GM12892 (cell line): ENCODE measurements around the gene RNF141.

Source experiments
- DNase-seq: peaks from one replicate; pipeline ENCODE4 v3.0.0; 2011; ENCODE audit not compliant: insufficient read length
- FAIRE-seq: peaks from 2 replicates; lab custom pipeline; 2011; peaks lifted over from hg19 to GRCh38; lab: Jason Lieb, UNC
- POLR2A ChIP-seq: IDR thresholded peaks from 2 replicates; pipeline ENCODE4 v1.6.1; 2011; ENCODE audit warnings: low read depth, low read length, control low read depth
- POLR2AphosphoS5 ChIP-seq: IDR thresholded peaks from 2 replicates; pipeline ENCODE4 v1.6.1; 2011; ENCODE audit warnings: low read depth, low read length, control low read depth
- TAF1 ChIP-seq: IDR thresholded peaks from 2 replicates; pipeline ENCODE4 v1.6.1; 2011; ENCODE audit warnings: low read depth, mild to moderate bottlenecking, control low read depth, low read length, borderline replicate concordance

RNF141 gene

DNA sequence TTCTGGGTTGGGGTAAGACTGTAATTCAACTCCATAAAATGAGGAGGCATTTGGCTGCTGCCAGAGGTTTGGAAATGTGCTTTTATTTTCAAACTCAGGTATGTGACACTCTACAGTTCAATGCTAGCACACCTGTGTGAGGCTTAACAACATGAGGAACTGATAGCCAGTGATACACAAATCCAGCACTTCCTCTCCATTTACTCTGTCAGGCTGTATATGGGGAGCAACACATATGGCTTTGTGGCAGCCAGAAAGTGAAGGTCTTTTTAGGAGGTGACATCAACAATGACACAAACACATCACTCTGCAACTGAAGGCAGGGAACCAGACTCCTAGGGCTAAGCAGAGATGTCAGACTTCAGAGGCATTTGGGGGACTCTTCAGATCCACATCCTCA lies 32.0 kb upstream of the RNF141 start:
- DNase-seq, result no peak
- TF ChIP-seq POLR2AphosphoS5 (no peak), POLR2A (no peak), TAF1 (no peak)
- FAIRE-seq, result no peak

DNA sequence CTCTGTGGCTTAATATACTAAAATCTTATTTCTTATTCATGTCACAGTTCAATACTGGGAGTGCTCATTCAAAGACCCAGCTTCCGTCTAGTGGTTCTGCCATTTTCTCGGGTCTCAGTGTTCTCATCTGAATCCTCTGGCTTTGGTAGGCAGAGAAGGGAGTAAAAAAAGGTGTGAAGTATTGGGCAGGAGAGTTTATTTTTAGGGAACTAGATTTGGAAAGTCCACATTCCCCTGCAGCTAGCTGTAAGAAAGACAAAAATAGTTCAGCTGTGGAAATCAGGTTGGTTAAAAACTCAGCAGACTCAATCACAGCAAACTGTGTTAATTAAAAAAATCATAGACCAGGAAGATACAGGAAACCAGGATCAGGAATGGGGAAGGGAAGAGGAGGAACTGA lies 31.5 kb upstream of the RNF141 start:
- no peak for TF ChIP-seq POLR2AphosphoS5
- TF ChIP-seq TAF1, result no peak
- TF ChIP-seq POLR2A, result no peak
- FAIRE-seq, result no peak
- DNase-seq, result no peak

DNA sequence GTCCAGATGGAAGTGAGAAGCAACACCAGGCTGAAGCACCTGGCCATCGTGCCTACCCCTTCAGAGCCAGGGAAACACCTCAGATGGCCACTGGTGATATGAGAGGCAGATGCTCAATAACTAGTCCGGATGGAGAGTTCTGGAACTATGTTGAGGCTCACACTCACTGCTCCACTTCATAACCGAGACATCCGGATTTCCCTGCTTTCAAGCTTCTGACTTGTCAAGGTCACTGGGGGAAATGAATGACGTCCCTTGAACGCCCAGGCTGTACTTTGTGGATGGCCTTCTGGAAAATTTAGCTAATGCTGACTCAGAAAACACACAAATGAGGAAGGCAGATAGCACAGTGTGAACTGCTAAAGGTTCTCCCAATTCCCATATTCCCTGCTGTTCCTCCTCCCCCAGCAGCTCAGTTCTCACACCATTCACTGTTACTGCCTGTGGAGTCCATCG lies 27.5 kb upstream of the RNF141 start, which contains the start of gene LYVE1:
LYVE1 (minus strand) TSS at position 180 of the 456 bp plus-strand sequence; CDS start at position 47, 133 bp downstream.
- no peak for TF ChIP-seq POLR2AphosphoS5
- no peak for TF ChIP-seq POLR2A
- no peak for TF ChIP-seq TAF1

DNA sequence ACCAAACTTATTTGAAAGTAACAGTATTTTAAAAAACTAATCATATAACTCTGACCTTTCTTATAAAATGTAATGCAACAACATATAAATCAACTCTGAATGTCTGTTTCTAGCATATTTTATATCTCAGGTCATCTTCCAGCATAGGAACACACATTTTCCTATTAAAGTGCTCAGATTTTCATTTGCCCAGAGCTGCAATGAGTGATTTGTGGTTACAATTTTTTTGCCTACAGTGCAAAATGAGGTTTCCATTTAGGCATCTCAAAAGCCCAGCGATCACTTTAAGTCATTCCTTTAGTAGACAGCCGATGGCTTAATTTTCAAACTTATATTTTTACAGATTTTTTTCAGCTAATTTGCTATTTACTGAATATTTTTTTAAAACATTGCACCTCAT lies 26.5 kb upstream of the RNF141 start:
- FAIRE-seq (no peak), DNase-seq (no peak)
- TF ChIP-seq POLR2A, result no peak

More for the DNA sequence above, 27.5 kb upstream of the RNF141 start, which contains the start of gene LYVE1:
- DNase-seq (no peak), FAIRE-seq (no peak)

DNA sequence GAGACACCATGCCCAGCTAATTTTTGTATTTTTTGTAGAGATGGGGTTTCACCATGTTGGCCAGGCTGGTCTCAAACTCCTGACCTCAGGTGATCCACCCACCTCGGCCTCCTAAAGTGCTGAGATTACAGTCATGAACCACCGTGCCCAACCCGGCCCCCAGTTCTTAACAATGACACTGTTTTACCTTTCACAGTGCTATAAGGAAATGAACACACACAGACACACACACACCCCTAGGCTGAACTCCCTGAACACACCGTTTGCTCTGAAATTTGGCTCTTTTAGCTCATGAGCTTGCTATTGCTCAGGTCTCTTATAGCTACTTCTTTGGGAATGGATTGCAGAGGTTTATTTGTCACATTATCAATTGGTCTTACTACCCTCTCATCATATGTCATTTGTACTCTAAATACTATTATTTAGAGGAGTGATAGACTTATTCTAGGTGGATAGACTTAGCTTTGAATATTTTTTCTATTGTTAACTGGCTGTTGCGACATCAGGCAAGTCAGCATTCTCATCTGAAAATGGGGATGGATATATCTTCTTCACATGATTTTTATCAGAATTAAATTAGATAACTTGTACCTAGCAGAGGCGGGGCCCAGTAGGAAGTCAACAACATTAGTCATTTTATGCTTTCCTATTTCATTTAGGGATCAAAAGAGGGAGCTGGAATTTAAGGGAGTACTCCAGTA lies 25.4 kb upstream of the RNF141 start:
- no peak for TF ChIP-seq TAF1
- no peak for TF ChIP-seq POLR2A
- TF ChIP-seq POLR2AphosphoS5, result no peak
- DNase-seq (no peak), FAIRE-seq (no peak)

DNA sequence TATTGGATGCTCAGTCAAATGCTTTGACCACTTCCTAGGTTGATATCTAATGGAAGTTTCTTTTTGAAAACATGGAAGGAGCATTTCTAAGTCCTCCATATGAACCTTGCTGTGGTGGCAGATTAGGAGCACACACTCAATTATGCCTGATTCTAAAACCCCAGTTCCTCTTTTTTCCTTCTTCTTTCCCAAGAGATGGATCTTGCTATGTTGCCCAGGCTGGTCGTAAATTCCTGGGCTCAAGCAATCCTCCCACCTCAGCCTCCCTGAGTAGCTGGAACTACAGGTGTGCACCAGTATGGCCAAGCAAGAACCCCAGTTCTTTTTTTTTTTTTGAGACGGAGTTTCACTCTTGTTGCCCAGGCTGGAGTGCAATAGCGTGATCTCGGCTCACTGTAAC lies 24.5 kb upstream of the RNF141 start:
- TF ChIP-seq POLR2A, result no peak
- no peak for TF ChIP-seq POLR2AphosphoS5
- TF ChIP-seq TAF1, result no peak
- no peak for FAIRE-seq
- DNase-seq, result no peak

DNA sequence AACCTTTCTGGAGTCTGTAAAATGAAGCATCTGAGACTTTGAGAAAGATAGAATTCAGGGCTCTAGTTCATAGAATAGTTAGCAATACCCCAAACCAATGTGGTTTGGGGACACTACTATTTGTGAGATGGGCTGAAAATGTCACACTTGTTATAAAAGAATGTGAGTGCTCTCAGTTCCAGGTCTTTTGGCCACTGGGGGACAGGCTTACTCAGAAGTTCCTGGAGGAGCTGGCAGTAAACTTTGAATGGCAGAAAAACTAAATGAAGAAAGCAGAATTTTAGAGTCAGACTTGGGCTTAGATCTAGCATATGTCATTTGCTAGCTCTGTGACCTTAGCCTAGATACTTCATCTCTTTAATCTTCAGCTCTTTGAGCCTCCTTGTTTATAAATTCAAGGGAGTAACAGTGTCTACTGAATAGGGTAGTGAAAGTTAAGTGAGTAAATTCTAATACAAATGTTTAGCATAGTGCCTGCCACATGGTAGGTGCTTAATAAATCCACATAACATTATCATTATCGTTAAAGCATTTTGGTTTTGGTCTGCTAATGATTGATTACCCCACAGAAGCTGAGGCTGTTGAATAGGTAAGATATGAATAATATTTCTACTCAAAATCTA lies 23.8 kb upstream of the RNF141 start:
- TF ChIP-seq TAF1, result no peak
- DNase-seq, result no peak
- FAIRE-seq, result no peak

DNA sequence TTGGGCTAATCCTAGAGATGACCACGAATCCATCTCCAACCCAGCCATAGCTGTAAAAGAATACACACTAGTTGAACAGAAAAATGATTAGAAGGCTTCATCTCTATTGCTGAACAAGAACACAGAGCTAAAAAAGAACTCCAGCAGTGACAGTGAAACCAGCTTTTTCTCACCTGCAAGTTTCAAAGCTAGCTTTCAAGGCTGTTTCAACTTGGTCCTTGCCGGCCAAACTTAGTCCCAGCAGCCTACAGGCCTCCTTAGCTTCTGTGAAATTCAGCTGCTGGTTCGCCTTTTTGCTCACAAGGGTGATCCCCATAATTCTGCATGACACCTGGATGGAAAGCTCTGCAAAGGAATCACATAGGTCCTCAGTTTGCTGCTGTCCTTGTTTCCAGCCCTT lies 23.0 kb upstream of the RNF141 start:
- no peak for DNase-seq
- FAIRE-seq, result peak; percentile 9
- TF ChIP-seq POLR2A, result no peak
- no peak for TF ChIP-seq TAF1
- no peak for TF ChIP-seq POLR2AphosphoS5

DNA sequence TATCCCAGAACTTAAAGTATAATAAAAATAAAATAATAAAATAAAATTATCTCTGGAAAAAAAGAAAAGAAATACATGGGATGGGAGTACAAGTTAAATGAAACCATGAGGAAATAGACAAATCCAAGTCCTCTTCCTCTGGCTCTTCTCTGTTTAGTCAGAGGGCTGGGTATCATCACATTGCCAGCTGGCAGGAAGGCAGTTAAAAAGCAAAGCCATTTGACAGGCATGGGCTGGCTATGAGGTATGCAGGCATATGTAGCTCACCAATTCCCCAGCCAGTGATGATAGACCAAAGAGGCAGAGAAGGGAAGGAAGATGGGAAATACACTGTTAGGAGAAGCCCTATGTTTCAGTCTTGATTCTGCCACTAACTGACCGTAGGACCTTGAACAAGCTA lies 21.0 kb upstream of the RNF141 start:
- FAIRE-seq (no peak), DNase-seq (no peak)
- TF ChIP-seq POLR2A (no peak), TAF1 (no peak), POLR2AphosphoS5 (no peak)

DNA sequence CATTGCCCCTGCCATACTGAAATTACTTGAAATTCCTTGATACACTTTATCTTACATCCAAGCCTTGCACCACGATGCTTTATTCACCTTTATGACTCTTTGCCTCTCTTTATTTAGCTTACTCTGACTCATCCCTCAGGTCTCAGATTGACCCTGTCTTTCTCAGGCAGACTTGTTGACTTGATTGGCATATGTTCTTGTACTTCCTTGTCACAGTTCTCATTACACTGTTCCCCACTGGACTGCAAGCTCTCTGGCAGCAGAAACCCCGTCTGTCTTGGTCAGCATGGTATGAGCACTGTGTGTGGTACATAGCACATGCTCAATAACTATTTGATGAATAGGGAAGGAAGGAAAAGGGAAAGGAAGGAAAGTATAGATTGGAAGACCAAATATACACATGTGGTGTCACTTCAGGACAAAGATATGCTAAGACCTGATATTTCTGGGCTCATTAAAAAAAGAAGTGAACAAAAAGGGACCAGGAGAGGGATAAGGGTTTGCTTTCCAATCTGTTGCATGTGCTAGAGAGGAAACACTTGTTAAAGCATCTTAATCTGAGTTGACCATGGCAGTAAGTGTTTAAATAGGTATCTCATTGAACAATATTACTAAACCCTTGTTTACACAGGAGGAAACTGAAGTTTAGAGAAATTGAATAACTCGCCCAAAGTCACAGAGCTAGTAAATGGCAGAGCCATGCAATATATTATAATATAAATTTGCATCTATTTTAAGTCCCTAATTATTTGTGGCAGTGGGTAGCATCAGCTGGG lies 20.2 kb upstream of the RNF141 start:
- no peak for TF ChIP-seq POLR2AphosphoS5
- DNase-seq (no peak), FAIRE-seq (peak; percentile 44)

DNA sequence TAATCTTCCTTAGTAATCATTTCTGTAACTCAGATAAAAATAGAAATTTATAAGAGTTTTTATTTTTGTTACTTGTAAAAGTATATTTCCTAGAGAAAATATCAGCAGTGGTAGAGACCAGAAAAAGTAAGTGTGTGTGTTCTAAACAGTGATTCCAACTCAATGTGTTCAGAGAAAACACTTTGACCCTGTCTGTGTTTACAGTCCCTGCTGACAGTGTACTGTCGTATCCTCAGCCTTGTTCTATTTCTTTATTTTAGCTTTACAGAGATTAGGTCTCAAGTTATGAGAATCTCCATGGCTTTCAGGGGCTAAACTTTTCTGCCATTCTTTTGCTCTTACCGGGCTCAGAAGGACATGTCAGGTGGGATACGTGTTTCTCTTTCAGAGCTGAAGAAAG lies 17.3 kb upstream of the RNF141 start:
- FAIRE-seq (no peak), DNase-seq (no peak)
- TF ChIP-seq POLR2AphosphoS5, result no peak
- no peak for TF ChIP-seq TAF1
- TF ChIP-seq POLR2A, result no peak

DNA sequence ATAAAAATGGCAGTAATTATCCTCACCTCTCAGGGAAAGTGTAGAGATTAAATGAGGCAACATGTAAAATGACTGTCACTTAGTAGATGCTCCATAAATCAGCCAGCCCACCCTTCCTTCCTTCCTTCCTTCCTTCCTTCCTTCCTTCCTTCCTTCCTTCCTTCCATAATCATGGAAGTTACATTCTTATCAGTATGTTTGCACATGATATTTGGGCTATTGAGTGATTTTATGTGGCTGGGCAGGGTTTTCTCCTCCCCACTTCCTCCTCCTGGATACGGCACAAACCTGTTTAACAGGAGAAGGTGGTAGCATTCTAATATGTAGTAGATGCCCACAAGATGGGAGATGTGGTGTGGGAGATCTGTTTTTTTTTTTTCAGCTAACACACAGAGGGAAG lies 15.6 kb upstream of the RNF141 start:
- DNase-seq (no peak), FAIRE-seq (no peak)
- TF ChIP-seq TAF1, result no peak
- no peak for TF ChIP-seq POLR2A
- no peak for TF ChIP-seq POLR2AphosphoS5
